Activated T-cell treated with anti-CD3 and anti-CD28 coated beads, Interleukin-2, amount 50 U/mL, for 72 hours (primary cell): ENCODE measurements around the gene ATP1B3. TPM values are rescaled to one million over a fixed set of nuclear protein-coding genes. Genes with fewer than 3 reads are reported as not detected.
"Not testable (repeated sequence)": the region's sequence is repeated elsewhere in the genome, so short reads cannot be mapped to it uniquely, and the experiment has no call there.

Experiments used
- ATAC-seq, 2 donors: fragments of 150-1000 bp; cut with Tn5 transposase; replicated peaks in 1 of 2; 2 replicates each; pipeline ENCODE4 v1.10.0; 2021; ENCODE audit warnings: moderate library complexity in 2 of 2, mild to moderate bottlenecking in 1 of 2
- DNase-seq, 2 donors: peaks; one replicate each; pipeline ENCODE4 v3.0.0; 2021 to 2022; ENCODE audit warnings: mixed read lengths in 1 of 2
- H3K27ac Mint-ChIP-seq: one replicate; pipeline ENCODE4 v1.8.0; 2022; ENCODE audit warnings: mild to moderate bottlenecking, moderate library complexity, mixed read lengths
- H3K27me3 Mint-ChIP-seq: one replicate; pipeline ENCODE4 v1.8.0; 2022; ENCODE audit warnings: low read depth, mixed read lengths
- H3K36me3 Mint-ChIP-seq, 2 donors: one replicate each; pipeline ENCODE4 v1.8.0; 2022; ENCODE audit warnings: mixed read lengths in 2 of 2, mild to moderate bottlenecking in 1 of 2; ENCODE audit not compliant: insufficient read depth in 2 of 2
- H3K4me1 Mint-ChIP-seq: one replicate; pipeline ENCODE4 v1.8.0; 2022; ENCODE audit warnings: low read depth, mixed read lengths
- H3K4me3 Mint-ChIP-seq, 2 donors: one replicate each; pipeline ENCODE4 v1.8.0; 2022; ENCODE audit warnings: mild to moderate bottlenecking in 2 of 2, mixed read lengths in 2 of 2, moderate library complexity in 2 of 2
- H3K9me3 Mint-ChIP-seq, 2 donors: one replicate each; pipeline ENCODE4 v1.8.0; 2022; ENCODE audit warnings: mixed read lengths in 2 of 2
- total RNA-seq, 2 donors: library from RNA; stranded (reverse); gene quantifications; one replicate each; pipeline ENCODE4 v1.2.3, GENCODE V29; 2022

ATP1B3 gene
- total RNA-seq, 2 donors from 2014 or later: 79.8 to 102 TPM

DNA sequence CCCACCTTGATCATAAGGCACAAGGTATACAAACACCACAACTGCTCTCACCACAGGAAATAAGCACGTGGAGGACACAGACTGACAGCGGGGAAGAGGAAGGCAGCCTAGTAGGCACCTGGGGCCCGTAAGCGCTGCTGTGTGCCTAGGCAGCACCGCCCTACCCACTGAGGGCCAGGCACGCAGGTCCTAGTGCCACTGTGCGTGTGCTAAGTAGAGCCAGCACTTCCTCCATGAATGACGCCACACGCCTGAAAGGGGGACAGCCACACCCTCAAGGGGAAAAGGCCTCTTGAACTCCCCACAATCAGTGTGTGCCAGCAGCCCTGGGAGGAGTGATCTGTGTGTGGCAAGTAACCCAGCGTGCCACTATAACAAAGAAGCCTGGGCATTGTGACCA is 73.0 kb downstream of the ATP1B3 start:
- DNase-seq (no peak), ATAC-seq (no peak)
- H3K27ac Mint-ChIP-seq: no peak overlapping the region
- H3K4me3 Mint-ChIP-seq: no peak overlapping the region
- peaks cover 6% of the 10 kb centered on the region for H3K4me1 Mint-ChIP-seq
- no peaks in the 10 kb centered on the region for H3K27me3 Mint-ChIP-seq
- H3K9me3 Mint-ChIP-seq: no peaks in the 10 kb centered on the region
- H3K36me3 Mint-ChIP-seq: peaks cover 0 to 2% of the 10 kb centered on the region in 2 donors

DNA sequence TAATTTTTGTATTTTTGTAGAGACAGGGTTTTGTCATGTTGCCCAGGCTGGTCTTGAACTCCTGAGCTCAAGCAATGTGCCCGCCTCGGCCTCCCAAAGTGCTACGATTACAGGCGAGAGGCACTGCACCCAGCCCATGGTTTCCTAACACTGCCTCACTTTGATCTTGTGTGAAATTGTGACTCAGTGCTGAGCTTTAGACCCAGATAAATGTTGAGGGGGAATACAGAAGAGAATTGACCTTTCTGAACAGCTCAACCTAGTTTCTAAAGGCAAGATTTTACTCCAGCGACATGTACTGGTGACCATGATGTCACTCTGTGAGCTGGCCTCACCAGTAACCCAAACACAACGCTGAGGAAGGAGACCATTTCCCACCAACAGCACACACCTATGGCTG is 73.5 kb downstream of the ATP1B3 start:
- Mint-ChIP-seq H3K4me1 (peaks cover 8% of the 10 kb centered on the region), H3K27ac (no peak overlapping the region), H3K36me3 (peaks cover 0 to 2% of the 10 kb centered on the region in 2 donors), H3K4me3 (no peak overlapping the region), H3K9me3 (no peaks in the 10 kb centered on the region), H3K27me3 (no peaks in the 10 kb centered on the region)
- DNase-seq (no peak), ATAC-seq (peak; percentile 62 to 77)

DNA sequence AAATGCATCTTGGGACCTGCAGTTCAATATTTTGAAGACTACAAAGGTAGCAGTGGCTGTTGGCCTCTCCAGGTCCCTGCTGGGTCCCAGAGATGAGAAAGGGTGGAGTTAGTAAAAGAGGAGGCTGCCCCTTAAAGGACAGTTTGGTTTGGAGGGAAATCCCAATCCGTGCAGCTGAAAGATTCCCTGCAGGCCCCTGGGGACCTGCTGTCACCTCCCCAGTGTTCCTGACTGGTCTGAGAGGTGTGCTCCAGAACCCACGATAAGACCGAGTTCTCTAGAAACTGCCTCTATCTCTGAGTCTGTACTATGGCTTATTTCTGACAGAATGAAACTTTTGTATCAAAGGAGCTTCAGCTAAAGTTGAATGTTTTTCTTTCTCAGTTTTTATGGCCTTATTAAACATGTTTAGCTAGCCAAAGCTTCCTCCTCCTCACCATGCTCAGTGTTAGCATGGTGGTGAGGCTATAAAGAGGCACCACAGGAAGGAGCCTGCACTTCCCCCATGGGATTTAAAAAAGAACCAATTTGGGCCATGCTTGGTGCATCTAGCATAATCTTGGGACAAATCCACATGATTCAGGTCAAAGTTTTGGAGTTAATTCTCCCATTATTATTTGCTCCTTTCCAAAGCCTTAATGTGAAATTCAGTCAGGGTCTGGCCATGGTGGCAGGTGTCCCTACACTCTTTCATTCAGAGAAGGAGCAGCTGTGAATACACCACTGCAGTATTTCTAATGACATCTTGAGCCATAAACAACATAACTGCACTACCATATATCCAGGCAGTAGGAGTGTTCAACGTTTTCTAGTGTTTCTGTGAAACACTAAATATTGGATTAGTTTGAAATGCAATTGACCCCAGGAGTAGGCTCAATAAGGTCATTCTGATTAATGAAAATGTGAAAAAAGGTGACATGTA is 74.4 kb downstream of the ATP1B3 start:
- no peaks in the 10 kb centered on the region for H3K27me3 Mint-ChIP-seq
- peaks cover 13% of the 10 kb centered on the region for H3K4me1 Mint-ChIP-seq
- H3K4me3 Mint-ChIP-seq: no peak overlapping the region
- ATAC-seq: no peak
- H3K9me3 Mint-ChIP-seq: no peaks in the 10 kb centered on the region
- DNase-seq: no peak
- H3K27ac Mint-ChIP-seq: no peak overlapping the region
- H3K36me3 Mint-ChIP-seq: peaks cover 0 to 2% of the 10 kb centered on the region in 2 donors

DNA sequence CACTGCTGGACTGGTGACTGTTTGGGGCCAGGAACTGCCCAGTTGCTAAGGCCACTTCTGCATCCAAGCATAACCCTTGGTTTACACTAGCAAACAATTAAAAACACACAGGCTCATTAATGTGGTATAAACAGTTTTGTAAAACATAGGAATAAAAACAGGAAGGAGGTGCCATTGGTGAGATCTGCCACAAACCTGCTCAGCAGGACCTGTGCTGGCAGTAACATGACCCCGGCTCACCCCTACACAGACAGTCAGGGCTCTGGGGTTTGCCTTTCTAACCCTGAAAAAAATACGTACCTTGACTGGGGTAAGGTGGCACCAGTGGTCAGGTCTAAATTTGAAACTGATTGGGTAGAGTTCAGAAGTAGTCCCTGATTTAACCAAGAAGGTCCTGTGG is 76.2 kb downstream of the ATP1B3 start:
- Mint-ChIP-seq H3K27me3 (no peaks in the 10 kb centered on the region), H3K27ac (no peak overlapping the region), H3K36me3 (peaks cover 0 to 2% of the 10 kb centered on the region in 2 donors)

DNA sequence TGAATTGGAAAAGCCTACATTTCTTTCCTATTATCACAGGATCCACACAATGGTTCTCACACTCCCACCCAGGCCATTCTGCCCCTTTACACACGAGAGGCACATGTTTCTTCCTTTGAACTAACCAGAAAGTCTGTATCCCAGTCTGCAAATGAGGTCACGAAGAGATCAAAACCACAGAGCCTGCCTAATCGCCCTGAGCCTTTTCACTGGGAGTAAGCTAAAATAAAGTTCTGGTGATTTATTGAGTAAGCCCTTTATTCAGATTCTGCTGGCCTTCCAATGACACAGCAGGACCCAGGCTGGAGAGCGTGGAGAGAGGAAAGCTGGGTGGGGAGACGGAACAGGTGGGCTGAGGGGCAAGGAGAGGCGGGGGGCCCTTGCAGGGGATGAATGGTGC is 78.7 kb downstream of the ATP1B3 start:
- no peaks in the 10 kb centered on the region for H3K9me3 Mint-ChIP-seq
- H3K27ac Mint-ChIP-seq: no peak overlapping the region
- no peak for ATAC-seq
- DNase-seq: no peak
- H3K36me3 Mint-ChIP-seq: peaks cover 0 to 4% of the 10 kb centered on the region in 2 donors
- no peaks in the 10 kb centered on the region for H3K27me3 Mint-ChIP-seq
- peaks cover 9% of the 10 kb centered on the region for H3K4me1 Mint-ChIP-seq
- no peak overlapping the region for H3K4me3 Mint-ChIP-seq

More for the DNA sequence above, 76.2 kb downstream of the ATP1B3 start:
- no peak overlapping the region for H3K4me3 Mint-ChIP-seq
- H3K4me1 Mint-ChIP-seq: peaks cover 13% of the 10 kb centered on the region
- H3K9me3 Mint-ChIP-seq: no peaks in the 10 kb centered on the region
- no peak for ATAC-seq
- DNase-seq: no peak

DNA sequence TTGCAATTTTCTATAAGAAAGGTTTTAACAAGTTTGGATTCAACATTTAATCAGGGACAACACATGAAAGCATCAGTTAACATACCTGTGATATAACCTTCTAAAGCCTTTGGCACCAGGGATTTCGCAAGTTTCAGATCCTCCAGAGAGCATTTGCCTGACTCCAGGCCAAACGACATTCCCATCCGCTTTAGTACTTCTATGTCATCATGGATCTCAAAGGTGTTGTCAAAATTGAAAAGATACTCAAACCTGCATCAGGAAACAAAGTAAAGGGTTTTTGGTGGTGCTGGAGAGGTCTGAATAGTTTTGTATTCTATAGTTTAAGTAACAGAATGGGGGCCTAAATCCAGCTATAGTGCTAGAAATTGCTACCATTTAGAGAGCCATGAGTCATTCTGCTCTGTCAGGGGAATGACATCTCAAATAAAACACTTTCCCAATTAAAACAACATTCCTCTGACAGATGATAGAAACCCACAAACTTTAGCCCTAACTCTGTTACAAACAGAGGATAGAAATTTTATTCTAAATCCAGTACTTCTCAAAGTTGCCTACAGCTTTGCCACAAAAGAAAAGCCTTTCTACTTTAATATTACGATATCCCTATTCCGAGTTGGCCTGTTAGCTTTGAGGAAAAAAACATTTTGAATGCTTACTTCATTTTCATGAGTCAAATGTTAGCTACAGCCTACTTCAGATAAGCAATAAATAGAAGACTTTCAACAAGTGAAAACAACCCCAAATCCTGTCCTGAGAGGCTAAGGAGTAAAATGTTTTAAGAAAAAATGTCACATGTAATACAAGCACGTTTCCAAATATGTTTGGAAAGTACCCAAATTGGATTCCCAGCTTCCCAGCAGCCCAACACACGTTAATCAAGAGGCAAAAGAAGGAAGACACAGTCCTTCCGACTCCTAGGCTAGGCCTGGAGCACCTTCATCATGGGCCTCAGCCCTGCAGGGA is 83.4 kb downstream of the ATP1B3 start:
- Mint-ChIP-seq H3K36me3 (peaks cover 0 to 2% of the 10 kb centered on the region in 2 donors), H3K27me3 (no peaks in the 10 kb centered on the region), H3K4me1 (peaks cover 6% of the 10 kb centered on the region), H3K9me3 (no peaks in the 10 kb centered on the region), H3K4me3 (no peak overlapping the region), H3K27ac (no peak overlapping the region)
- DNase-seq: no peak
- no peak for ATAC-seq

DNA sequence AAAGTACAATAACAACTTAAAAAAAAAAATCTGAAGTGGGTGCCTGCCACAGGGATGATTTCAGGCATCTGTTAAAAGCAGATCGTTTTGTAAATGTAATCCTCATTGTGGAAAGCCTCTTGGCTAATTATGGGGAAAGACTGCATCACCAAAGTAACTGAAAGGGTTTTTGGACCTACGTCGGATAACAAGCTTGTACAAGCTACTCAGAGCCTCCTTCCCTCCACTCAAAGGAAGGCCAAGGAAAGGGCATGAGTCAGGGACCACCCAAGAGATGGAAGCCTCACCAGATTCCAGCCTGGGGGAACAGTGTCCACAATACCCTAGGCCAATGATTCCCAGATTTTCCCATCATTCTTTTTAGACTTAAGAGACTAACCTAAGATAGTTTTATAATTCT is 84.3 kb downstream of the ATP1B3 start:
- Mint-ChIP-seq H3K4me1 (no peaks in the 10 kb centered on the region), H3K4me3 (no peak overlapping the region), H3K9me3 (no peaks in the 10 kb centered on the region), H3K27ac (no peak overlapping the region), H3K36me3 (peaks cover 0 to 2% of the 10 kb centered on the region in 2 donors), H3K27me3 (no peaks in the 10 kb centered on the region)
- no peak for DNase-seq
- ATAC-seq: no peak

DNA sequence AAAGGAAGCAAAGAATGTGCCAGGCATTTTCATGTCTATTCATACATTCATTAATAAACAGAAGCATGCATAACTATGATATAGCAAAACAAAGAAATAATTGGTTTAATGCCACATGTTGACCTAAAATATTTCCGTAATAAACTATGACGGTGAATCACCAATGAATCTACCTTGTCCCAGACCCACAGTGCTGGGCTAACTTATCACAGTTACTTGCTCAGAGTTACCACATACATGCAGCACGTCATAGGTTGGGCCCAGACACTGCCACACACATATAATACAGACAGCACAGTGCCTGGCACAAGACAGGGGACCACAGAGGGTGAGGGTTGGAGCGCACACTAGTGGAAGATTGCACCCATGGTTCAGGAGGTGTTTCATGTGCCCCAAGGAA is 86.9 kb downstream of the ATP1B3 start:
- no peaks in the 10 kb centered on the region for H3K27me3 Mint-ChIP-seq
- no peak overlapping the region for H3K4me3 Mint-ChIP-seq
- peaks cover 4% of the 10 kb centered on the region for H3K4me1 Mint-ChIP-seq
- DNase-seq (no peak), ATAC-seq (no peak)
- no peak overlapping the region for H3K27ac Mint-ChIP-seq
- H3K9me3 Mint-ChIP-seq: no peaks in the 10 kb centered on the region
- H3K36me3 Mint-ChIP-seq: no peaks in the 10 kb centered on the region

DNA sequence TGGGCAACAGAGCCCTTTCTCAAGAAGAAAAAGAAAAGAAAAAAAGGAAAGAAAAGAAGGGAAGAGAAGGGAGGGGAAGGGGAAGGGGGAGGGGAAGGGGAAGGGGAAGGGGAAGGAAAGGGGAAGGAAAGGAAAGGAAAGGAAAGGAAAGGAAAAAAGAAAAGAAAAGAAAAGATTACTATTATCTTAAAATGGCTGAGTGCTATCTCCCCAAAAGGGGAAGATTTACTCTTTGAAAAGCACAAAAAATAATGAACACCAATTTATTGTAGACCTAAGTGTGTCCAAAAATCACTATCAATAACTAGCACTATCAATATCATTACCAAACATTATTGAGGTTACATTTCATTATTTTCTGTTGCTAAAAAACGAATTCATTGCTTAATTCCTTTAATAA is 89.0 kb downstream of the ATP1B3 start:
- ATAC-seq (no peak), DNase-seq (no peak)
- no peaks in the 10 kb centered on the region for H3K9me3 Mint-ChIP-seq
- peaks cover 4% of the 10 kb centered on the region for H3K4me1 Mint-ChIP-seq
- H3K36me3 Mint-ChIP-seq: no peaks in the 10 kb centered on the region
- H3K4me3 Mint-ChIP-seq: no peak overlapping the region
- no peak overlapping the region for H3K27ac Mint-ChIP-seq
- H3K27me3 Mint-ChIP-seq: no peaks in the 10 kb centered on the region

DNA sequence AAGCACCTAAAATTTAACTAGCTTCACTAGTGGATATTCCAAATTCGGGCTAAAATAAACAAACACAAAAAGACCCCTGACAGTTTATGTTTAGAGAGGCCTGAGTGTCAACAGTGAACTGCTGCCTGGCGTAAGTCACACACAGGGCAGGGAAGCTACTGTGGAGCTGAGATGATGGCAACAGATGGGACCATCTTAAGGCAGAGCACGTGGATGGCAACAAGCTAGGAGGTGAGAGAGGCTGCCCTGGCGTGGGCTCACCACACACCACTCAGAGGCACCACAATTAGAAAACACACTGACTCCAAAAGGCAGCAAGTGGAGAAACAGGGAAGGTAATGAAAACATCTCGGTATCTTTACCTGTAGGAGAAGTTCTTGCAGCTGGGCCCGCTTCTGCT is 93.3 kb downstream of the ATP1B3 start:
- no peak for ATAC-seq
- Mint-ChIP-seq H3K27ac (no peak overlapping the region), H3K4me3 (no peak overlapping the region), H3K27me3 (no peaks in the 10 kb centered on the region), H3K9me3 (no peaks in the 10 kb centered on the region), H3K36me3 (peaks cover 0 to 3% of the 10 kb centered on the region in 2 donors), H3K4me1 (peaks cover 4% of the 10 kb centered on the region)
- no peak for DNase-seq

DNA sequence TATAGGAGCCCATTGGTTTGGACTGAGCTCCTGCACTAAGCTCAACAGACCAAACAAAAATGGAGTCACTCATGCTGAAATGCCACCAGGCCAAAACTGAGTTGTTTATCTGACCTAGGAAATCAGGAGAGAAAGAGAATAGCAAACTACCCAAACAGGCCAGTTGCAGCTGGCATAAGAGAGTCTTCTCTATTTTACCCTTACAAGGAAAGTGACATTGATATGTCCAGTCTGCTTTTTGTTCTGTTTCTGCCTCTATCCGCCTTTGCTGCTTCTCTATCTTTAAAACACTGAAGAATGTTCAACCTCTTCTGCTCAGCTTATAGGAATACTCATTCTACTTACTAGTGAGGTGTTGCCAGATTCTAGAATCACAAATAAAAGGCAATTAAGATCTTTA is 95.1 kb downstream of the ATP1B3 start:
- no peak for DNase-seq
- no peak for ATAC-seq
- H3K9me3 Mint-ChIP-seq: no peaks in the 10 kb centered on the region
- H3K36me3 Mint-ChIP-seq: peaks cover 0 to 3% of the 10 kb centered on the region in 2 donors
- peaks cover 4% of the 10 kb centered on the region for H3K4me1 Mint-ChIP-seq
- H3K27me3 Mint-ChIP-seq: no peaks in the 10 kb centered on the region
- H3K4me3 Mint-ChIP-seq: no peak overlapping the region
- H3K27ac Mint-ChIP-seq: no peak overlapping the region

DNA sequence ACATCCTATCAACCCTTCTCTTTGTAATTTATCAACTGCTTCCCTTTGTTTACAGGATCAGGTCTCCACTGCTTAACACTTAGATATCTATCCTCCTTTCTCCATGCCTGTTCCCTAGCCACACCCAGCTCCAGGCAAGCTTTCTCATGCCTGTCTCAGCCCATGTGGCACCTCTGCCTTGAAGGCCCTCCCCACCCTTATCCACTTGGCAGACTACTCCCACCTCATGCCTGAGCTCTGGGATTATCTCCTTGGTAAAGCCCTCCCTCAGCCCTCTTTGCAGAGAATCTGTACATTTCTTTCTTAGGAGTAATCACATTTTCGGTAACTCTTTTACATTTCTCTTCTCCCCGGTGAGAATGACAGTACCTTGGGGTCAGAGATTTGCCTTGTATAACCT is 96.0 kb downstream of the ATP1B3 start:
- H3K9me3 Mint-ChIP-seq: no peaks in the 10 kb centered on the region
- ATAC-seq (no peak), DNase-seq (no peak)
- no peak overlapping the region for H3K4me3 Mint-ChIP-seq
- H3K27ac Mint-ChIP-seq: no peak overlapping the region
- peaks cover 0 to 3% of the 10 kb centered on the region in 2 donors for H3K36me3 Mint-ChIP-seq
- peaks cover 4% of the 10 kb centered on the region for H3K4me1 Mint-ChIP-seq
- no peaks in the 10 kb centered on the region for H3K27me3 Mint-ChIP-seq

DNA sequence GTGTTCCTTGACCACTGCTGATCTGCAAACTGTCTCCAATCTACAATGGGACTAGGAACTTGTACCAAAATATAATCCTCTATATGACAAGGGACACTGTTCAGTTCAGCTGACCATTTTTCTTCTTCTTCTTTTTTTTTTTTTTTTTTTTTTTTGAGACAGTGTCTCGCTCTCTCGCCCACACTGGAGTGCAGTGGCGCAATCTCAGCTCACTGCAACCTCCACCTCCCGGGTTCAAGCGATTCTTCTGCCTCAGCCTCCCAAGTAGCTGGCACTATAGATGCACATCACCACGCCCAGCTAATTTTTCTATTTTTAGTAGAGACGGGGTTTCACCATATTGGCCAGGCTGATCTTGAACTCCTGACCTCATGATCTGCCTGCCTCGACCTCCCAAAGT is 98.3 kb downstream of the ATP1B3 start:
- not testable (repeated sequence) for H3K4me1 Mint-ChIP-seq, H3K27me3 Mint-ChIP-seq, ATAC-seq, DNase-seq, H3K36me3 Mint-ChIP-seq, H3K4me3 Mint-ChIP-seq, H3K27ac Mint-ChIP-seq, H3K9me3 Mint-ChIP-seq
